HG03521 (cell line): Measurements from ENCODE around the gene ZKSCAN4.

Source experiments
- ATAC-seq: cut with Tn5 transposase; IDR thresholded peaks from one replicate; pipeline ENCODE4 v1.9.1; 2021; ENCODE audit warnings: mild to moderate bottlenecking, moderate library complexity; ENCODE audit not compliant: unreplicated experiment

The ZKSCAN4 gene

GRCh38 chr6:28252009-28252975 is at the start of gene ZKSCAN4:
Gene ZKSCAN4 (minus strand): TSS chr6:28252269. CDS start chr6:28251980, 289 bp downstream.
- peak; percentile 68 for ATAC-seq

- no peak for ATAC-seq
These were observed 44.5 kb upstream of the ZKSCAN4 start for GRCh38 chr6:28296520-28297060.

- ATAC-seq = no peak
These were observed 43.3 kb upstream of the ZKSCAN4 start for GRCh38 chr6:28295326-28295725.

GRCh38 chr6:28291573-28291972 is 39.5 kb upstream of the ZKSCAN4 start:
- ATAC-seq = no peak

GRCh38 chr6:28282926-28283325 is 30.9 kb upstream of the ZKSCAN4 start:
- ATAC-seq = no peak

GRCh38 chr6:28281288-28282064 is 29.4 kb upstream of the ZKSCAN4 start, which contains the start of gene PGBD1:
Gene PGBD1 (plus strand): TSS chr6:28281572. CDS start chr6:28283814, 2,242 bp downstream.
- peak; percentile 71 for ATAC-seq

GRCh38 chr6:28280595-28281287 is 28.7 kb upstream of the ZKSCAN4 start:
- ATAC-seq = no peak

- ATAC-seq = no peak
These were observed 25.7 kb upstream of the ZKSCAN4 start for GRCh38 chr6:28277746-28278145.

- ATAC-seq = no peak
These were observed 22.8 kb upstream of the ZKSCAN4 start for GRCh38 chr6:28274888-28275287.

GRCh38 chr6:28269492-28269891 is 17.4 kb upstream of the ZKSCAN4 start:
- no peak for ATAC-seq

GRCh38 chr6:28267695-28268059 is 15.6 kb upstream of the ZKSCAN4 start:
- no peak for ATAC-seq

- ATAC-seq = peak; percentile 85
These were observed 15.1 kb upstream of the ZKSCAN4 start, which contains the start of gene ZSCAN26 for GRCh38 chr6:28266962-28267694. Gene ZSCAN26 (plus strand): TSS chr6:28267143. CDS start chr6:28271920, 4,777 bp downstream.

- no peak for ATAC-seq
These were observed 14.5 kb upstream of the ZKSCAN4 start for GRCh38 chr6:28266563-28266961.

- no peak for ATAC-seq
These were observed 12.8 kb upstream of the ZKSCAN4 start for GRCh38 chr6:28264834-28265401.

- no peak for ATAC-seq
These were observed 11.9 kb upstream of the ZKSCAN4 start for GRCh38 chr6:28263922-28264321.

- ATAC-seq = no peak
These were observed 7.1 kb upstream of the ZKSCAN4 start, which contains the start of gene NKAPL for GRCh38 chr6:28258877-28259777. Gene NKAPL (plus strand): TSS chr6:28259297. CDS start chr6:28259372, 75 bp downstream.

GRCh38 chr6:28257042-28257441 is 5.0 kb upstream of the ZKSCAN4 start:
- no peak for ATAC-seq

GRCh38 chr6:28254121-28254519 is 2.1 kb upstream of the ZKSCAN4 start:
- no peak for ATAC-seq

GRCh38 chr6:28251661-28252008 is 434 bp downstream of the ZKSCAN4 start:
- ATAC-seq = peak; percentile 42
